ENCODE results near the gene KCNMA1. TPM values are rescaled to one million over a fixed set of nuclear protein-coding genes. Genes with fewer than 3 reads are reported as not detected.

KCNMA1 gene
- total RNA-seq, 1 experiment from 2014 or later, result 20.7 TPM

- Histone ChIP-seq H3K4me1 (peaks cover 24% of the 10 kb centered on the region), H3K9me3 (no peaks in the 10 kb centered on the region), H3K36me3 (ENCODE audit: control insufficient read depth, insufficient read depth, low read length) (no peaks in the 10 kb centered on the region), H3K27me3 (replicated peaks; ENCODE audit: control insufficient read depth, insufficient read depth, low read length) (no peaks in the 10 kb centered on the region), H3K4me3 (ENCODE audit: low read depth, low read length) (no peak overlapping the region)
- POLR2A ChIA-PET, result no interaction called here
- no TSS peak for BruUV-seq (replicated peaks)
- Mint-ChIP-seq H3K4me3 (ENCODE audit: unreplicated experiment) (no peak overlapping the region), H3K27me3 (ENCODE audit: insufficient read depth, unreplicated experiment) (peaks cover 3% of the 10 kb centered on the region), H3K36me3 (ENCODE audit: insufficient read depth, unreplicated experiment) (no peaks in the 10 kb centered on the region), H3K9me3 (ENCODE audit: unreplicated experiment) (no peaks in the 10 kb centered on the region), H3K4me1 (ENCODE audit: low read depth, unreplicated experiment) (peaks cover 6% of the 10 kb centered on the region), H3K27ac (ENCODE audit: unreplicated experiment) (no peak overlapping the region)
- intact Hi-C loops (cut with micrococcal nuclease; ENCODE audit: unreplicated experiment), result no loop called here
- no peak for TF ChIP-seq CTCF (IDR thresholded peaks at IDR 0.05; ENCODE audit: insufficient read depth in 1 of 2, low read depth in 1 of 2, low read length in 1 of 2, severe bottlenecking in 1 of 2, unreplicated experiment in 1 of 2)
- no peak for DNase-seq
- CTCF ChIA-PET, result interaction anchor here (0.6 kb wide), 1 partner anchor 29 kb away, joined by 3 read pairs; no protein-coding TSS in a partner anchor
These were observed 336.8 kb downstream of the KCNMA1 start for GRCh38 chr10:77300682-77301302.

GRCh38 chr10:77299320-77299719, 338.3 kb downstream of the KCNMA1 start:
- DNase-seq, result no peak
- Mint-ChIP-seq H3K9me3 (ENCODE audit: unreplicated experiment) (no peaks in the 10 kb centered on the region), H3K36me3 (ENCODE audit: insufficient read depth, unreplicated experiment) (no peaks in the 10 kb centered on the region), H3K27ac (ENCODE audit: unreplicated experiment) (no peak overlapping the region), H3K27me3 (ENCODE audit: insufficient read depth, unreplicated experiment) (peaks cover 3% of the 10 kb centered on the region), H3K4me3 (ENCODE audit: unreplicated experiment) (no peak overlapping the region), H3K4me1 (ENCODE audit: low read depth, unreplicated experiment) (peaks cover 6% of the 10 kb centered on the region)
- peaks cover 31% of the 10 kb centered on the region for H3K4me1 ChIP-seq
- no peak for TF ChIP-seq CTCF (IDR thresholded peaks at IDR 0.05; ENCODE audit: insufficient read depth in 1 of 2, low read depth in 1 of 2, low read length in 1 of 2, severe bottlenecking in 1 of 2, unreplicated experiment in 1 of 2)
- intact Hi-C loops (cut with micrococcal nuclease; ENCODE audit: unreplicated experiment), result loop anchor here (10.0 kb wide), 1 partner anchor 195 kb away; no protein-coding TSS in a partner anchor
- no peaks in the 10 kb centered on the region for H3K27me3 ChIP-seq (replicated peaks; ENCODE audit: control insufficient read depth, insufficient read depth, low read length)
- POLR2A ChIA-PET, result no interaction called here
- no peaks in the 10 kb centered on the region for H3K9me3 ChIP-seq
- CTCF ChIA-PET, result no interaction called here
- H3K36me3 ChIP-seq (ENCODE audit: control insufficient read depth, insufficient read depth, low read length), result no peaks in the 10 kb centered on the region
- no peak overlapping the region for H3K4me3 ChIP-seq (ENCODE audit: low read depth, low read length)
- no TSS peak for BruUV-seq (replicated peaks)

GRCh38 chr10:77297393-77297739, 340.2 kb downstream of the KCNMA1 start:
- Histone ChIP-seq H3K36me3 (ENCODE audit: control insufficient read depth, insufficient read depth, low read length) (no peaks in the 10 kb centered on the region), H3K27me3 (replicated peaks; ENCODE audit: control insufficient read depth, insufficient read depth, low read length) (no peaks in the 10 kb centered on the region), H3K9me3 (no peaks in the 10 kb centered on the region), H3K4me1 (peaks cover 50% of the 10 kb centered on the region), H3K4me3 (ENCODE audit: low read depth, low read length) (no peak overlapping the region)
- intact Hi-C loops (cut with micrococcal nuclease; ENCODE audit: unreplicated experiment), result loop anchor here (1.0 to 10.0 kb wide), 3 partner anchors 31 to 197 kb away; no protein-coding TSS in a partner anchor
- H3K4me1 Mint-ChIP-seq (ENCODE audit: low read depth, unreplicated experiment), result peaks cover 20% of the 10 kb centered on the region
- DNase-seq, result no peak
- no TSS peak for BruUV-seq (replicated peaks)
- no peaks in the 10 kb centered on the region for H3K9me3 Mint-ChIP-seq (ENCODE audit: unreplicated experiment)
- no peak for TF ChIP-seq CTCF (IDR thresholded peaks at IDR 0.05; ENCODE audit: insufficient read depth in 1 of 2, low read depth in 1 of 2, low read length in 1 of 2, severe bottlenecking in 1 of 2, unreplicated experiment in 1 of 2)
- H3K36me3 Mint-ChIP-seq (ENCODE audit: insufficient read depth, unreplicated experiment), result no peaks in the 10 kb centered on the region
- H3K27ac Mint-ChIP-seq (ENCODE audit: unreplicated experiment), result peak overlapping the region; percentile 45
- H3K27me3 Mint-ChIP-seq (ENCODE audit: insufficient read depth, unreplicated experiment), result no peaks in the 10 kb centered on the region
- CTCF ChIA-PET, result interaction anchor here (1.0 to 1.5 kb wide), 4 partner anchors 10 to 80 kb away, joined by 3 to 4 read pairs (median 4); no protein-coding TSS in a partner anchor
- POLR2A ChIA-PET, result interaction anchor here (1.3 kb wide), 1 partner anchor 9 kb away, joined by 5 read pairs; no protein-coding TSS in a partner anchor
- H3K4me3 Mint-ChIP-seq (ENCODE audit: unreplicated experiment), result no peak overlapping the region
